Activated CD8-positive, alpha-beta memory T cell treated with anti-CD3 and anti-CD28 coated beads, Interleukin-2, amount 50 U/mL, for 24 hours (primary cell): Measurements from ENCODE around the gene PCSK7.

Source experiments
- DNase-seq: peaks from one replicate; pipeline ENCODE4 v3.0.0-alpha.2; 2020; ENCODE audit errors: extremely low read depth

PCSK7 gene

DNA sequence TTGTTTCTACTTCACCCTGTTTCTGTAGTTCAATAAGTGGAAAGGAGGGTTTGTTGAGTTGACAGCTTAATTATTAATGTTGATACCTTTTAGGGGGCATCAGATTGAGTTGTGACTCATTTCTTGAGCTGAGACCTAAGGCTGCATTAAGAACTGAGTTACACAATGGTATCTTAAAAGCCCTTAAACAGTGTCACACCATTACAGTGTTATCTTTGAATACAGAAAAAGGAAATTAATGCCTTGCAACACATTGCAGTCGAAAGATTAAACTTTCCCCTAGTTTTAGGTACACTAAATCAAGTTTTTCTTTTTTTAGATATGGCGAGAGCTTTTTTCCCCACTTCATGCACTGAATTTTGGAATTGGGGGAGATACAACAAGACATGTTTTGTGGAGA is 71.0 kb downstream of the PCSK7 start:
- DNase-seq: no peak

DNA sequence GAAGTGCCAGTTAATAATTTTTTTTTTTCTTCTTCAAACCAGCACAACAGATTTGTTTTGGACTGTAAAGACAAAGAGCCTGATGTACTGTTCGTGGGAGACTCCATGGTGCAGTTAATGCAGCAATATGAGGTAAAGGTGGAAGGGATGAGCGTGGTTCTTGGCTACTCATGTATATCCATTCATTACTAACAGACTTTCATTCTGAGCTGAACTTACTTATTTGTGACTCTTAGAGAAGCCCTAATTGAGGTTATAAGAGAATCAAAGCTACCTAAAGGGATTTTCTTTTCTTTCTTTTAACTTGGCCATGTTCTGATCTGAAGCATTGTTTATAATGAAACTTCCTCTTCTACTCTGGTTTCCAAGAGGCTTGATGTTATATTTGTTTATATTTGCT is 72.0 kb downstream of the PCSK7 start:
- no peak for DNase-seq

DNA sequence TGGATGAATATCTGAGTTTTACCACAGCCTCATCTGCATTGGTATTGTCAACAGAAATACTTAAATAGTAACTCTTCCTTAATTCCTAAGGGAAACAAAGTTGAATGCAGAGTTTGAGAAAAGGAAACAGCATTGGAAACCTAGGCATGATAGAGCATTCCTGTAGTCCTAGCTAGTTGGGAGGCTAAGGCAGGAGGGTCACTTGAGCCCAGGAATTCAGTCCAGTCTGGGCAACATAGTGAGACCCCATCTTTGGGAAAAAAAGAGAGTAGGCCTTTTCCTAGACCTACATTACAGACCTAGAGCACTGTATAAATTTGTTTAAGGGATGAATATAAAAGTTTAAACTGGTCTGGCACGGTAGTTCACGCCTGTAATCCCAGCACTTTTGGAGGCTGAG is 74.4 kb downstream of the PCSK7 start:
- DNase-seq: no peak

DNA sequence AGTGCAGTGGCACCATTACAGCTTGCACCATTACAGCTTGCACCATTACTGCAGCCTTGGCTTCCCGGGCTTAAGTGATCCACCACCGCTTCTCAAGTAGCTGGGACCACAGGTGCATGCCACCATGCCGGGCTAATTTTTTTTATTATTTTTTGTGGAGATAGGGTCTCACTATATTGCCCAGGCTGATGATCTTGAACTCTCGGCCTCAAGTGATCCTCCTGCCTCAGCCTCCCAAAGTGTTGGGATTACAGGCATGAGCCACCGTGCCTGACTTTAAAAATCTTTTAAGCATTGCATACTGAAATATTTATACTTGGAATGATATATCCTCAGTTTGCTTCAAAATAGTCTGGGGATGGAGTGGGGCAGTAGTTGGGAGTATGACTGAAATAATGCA is 77.4 kb downstream of the PCSK7 start:
- DNase-seq: no peak
